Upper lobe of right lung (tissue), 1 donor: ENCODE measurements around the gene RPA3. TPM values are rescaled to one million over a fixed set of nuclear protein-coding genes. Genes with fewer than 3 reads are reported as not detected.

ENCODE experiments used
- ATAC-seq: fragments of 200-7000 bp; cut with Tn5 transposase; one replicate; pipeline ENCODE4 v1.9.1; 2020; ENCODE audit warnings: mild to moderate bottlenecking, moderate library complexity
- DNase-seq: peaks from one replicate; pipeline ENCODE4 v3.0.0-alpha.2; 2020
- H3K27ac ChIP-seq: fragments of 200-600 bp; one replicate; pipeline ENCODE4 v1.8.0; 2022
- H3K27me3 ChIP-seq: fragments of 200-600 bp; one replicate; pipeline ENCODE4 v1.8.0; 2022; ENCODE audit warnings: mild to moderate bottlenecking
- H3K36me3 ChIP-seq: fragments of 200-600 bp; one replicate; pipeline ENCODE4 v1.8.0; 2022
- H3K4me1 ChIP-seq: fragments of 200-600 bp; one replicate; pipeline ENCODE4 v1.8.0; 2022
- H3K4me3 ChIP-seq: fragments of 200-600 bp; one replicate; pipeline ENCODE4 v1.8.0; 2022; ENCODE audit warnings: mild to moderate bottlenecking
- H3K9me3 ChIP-seq: fragments of 200-600 bp; one replicate; pipeline ENCODE4 v1.8.0; 2022
- CTCF ChIP-seq: fragments of 200-600 bp; IDR thresholded peaks from one replicate; pipeline ENCODE4 v1.8.0; 2022; ENCODE audit warnings: antibody characterized with exemption
- intact Hi-C: fragments of 100-400 bp; cut with DNase I; formaldehyde crosslinking; loops from one replicate; pipeline ENCODE4 v1.11.0; 2022
- total RNA-seq: library from RNA; stranded (reverse); fragmentation: NEBNext Ultra II Directional; extraction: Animal tissue kit (Norgen Biotek cat#: 25700); gene quantifications from one replicate; pipeline ENCODE4 v1.2.1, GENCODE V29; 2021
- donor health status: DM: no; HTN: yes; CAD: no; lungs with severe emphysema.

The RPA3 gene
- total RNA-seq, 1 donor from 2014 or later = 21.4 TPM

- Histone ChIP-seq H3K27me3 (no peaks in the 10 kb centered on the region), H3K9me3 (no peaks in the 10 kb centered on the region), H3K4me3 (no peak overlapping the region), H3K4me1 (no peaks in the 10 kb centered on the region), H3K36me3 (peaks cover 36% of the 10 kb centered on the region), H3K27ac (no peak overlapping the region)
- DNase-seq = no peak
- TF ChIP-seq CTCF = peak; percentile 31
- intact Hi-C loops = no loop called here
- peak; percentile 61 for ATAC-seq
These were observed 123.0 kb downstream of the RPA3 start for GRCh38 chr7:7595451-7595850.

Other genes with a start within 250 kb of the RPA3 start
- 0.61 TPM for gene COL28A1, start 182.7 kb downstream of the RPA3 start, total RNA-seq
- 27.8 TPM for gene MIOS, start 151.7 kb downstream of the RPA3 start, total RNA-seq
- 18.0 TPM for gene UMAD1, start 77.9 kb downstream of the RPA3 start, total RNA-seq